ENCODE results near the gene MSMO1.
"Not testable (repeated sequence)": the region's sequence is repeated elsewhere in the genome, so short reads cannot be mapped to it uniquely, and the experiment has no call there.

The MSMO1 gene

GRCh38 chr4:165327211-165328100, at the start of gene MSMO1:
TSS of gene MSMO1 (plus strand) at chr4:165327669. CDS start at chr4:165333371, 5,702 bp downstream.
- DNase-seq, result peak; percentile 90 to 99 (median 98)

- DNase-seq, result not testable (repeated sequence)
Measured at GRCh38 chr4:165279531-165279930, 47.9 kb upstream of the MSMO1 start.

- DNase-seq, result not testable (repeated sequence)
Measured at GRCh38 chr4:165284697-165285096, 42.8 kb upstream of the MSMO1 start.

- DNase-seq, result not testable (repeated sequence)
Measured at GRCh38 chr4:165286619-165287340, 40.7 kb upstream of the MSMO1 start.

GRCh38 chr4:165288226-165288625, 39.2 kb upstream of the MSMO1 start:
- no peak for DNase-seq

GRCh38 chr4:165288639-165289422, 38.6 kb upstream of the MSMO1 start:
- no peak for DNase-seq

GRCh38 chr4:165289423-165289785, 38.1 kb upstream of the MSMO1 start:
- no peak for DNase-seq

GRCh38 chr4:165293061-165293460, 34.4 kb upstream of the MSMO1 start:
- no peak for DNase-seq

GRCh38 chr4:165293927-165294649, 33.4 kb upstream of the MSMO1 start:
- DNase-seq, result no peak

- DNase-seq, result peak in 1 of 14 donors; percentile 5
Measured at GRCh38 chr4:165294907-165295306, 32.6 kb upstream of the MSMO1 start.

GRCh38 chr4:165297626-165298025, 29.8 kb upstream of the MSMO1 start:
- no peak for DNase-seq

GRCh38 chr4:165299399-165300060, 27.9 kb upstream of the MSMO1 start:
- DNase-seq, result no peak

- DNase-seq, result no peak
Measured at GRCh38 chr4:165301833-165302232, 25.6 kb upstream of the MSMO1 start.

- no peak for DNase-seq
Measured at GRCh38 chr4:165302658-165303057, 24.8 kb upstream of the MSMO1 start.

- no peak for DNase-seq
Measured at GRCh38 chr4:165308166-165308565, 19.3 kb upstream of the MSMO1 start.

- DNase-seq, result no peak
Measured at GRCh38 chr4:165308606-165309005, 18.9 kb upstream of the MSMO1 start.

- no peak for DNase-seq
Measured at GRCh38 chr4:165309456-165309855, 18.0 kb upstream of the MSMO1 start.

- DNase-seq, result no peak
Measured at GRCh38 chr4:165312506-165312905, 15.0 kb upstream of the MSMO1 start.

GRCh38 chr4:165319030-165319429, 8.4 kb upstream of the MSMO1 start:
- DNase-seq, result no peak

- no peak for DNase-seq
Measured at GRCh38 chr4:165319509-165319908, 8.0 kb upstream of the MSMO1 start.

GRCh38 chr4:165324236-165324917, 3.1 kb upstream of the MSMO1 start:
- no peak for DNase-seq

Data from C1 segment of cervical spinal cord (tissue), 14 donors.